Measurements from ENCODE around the gene ENOX1.

DNA sequence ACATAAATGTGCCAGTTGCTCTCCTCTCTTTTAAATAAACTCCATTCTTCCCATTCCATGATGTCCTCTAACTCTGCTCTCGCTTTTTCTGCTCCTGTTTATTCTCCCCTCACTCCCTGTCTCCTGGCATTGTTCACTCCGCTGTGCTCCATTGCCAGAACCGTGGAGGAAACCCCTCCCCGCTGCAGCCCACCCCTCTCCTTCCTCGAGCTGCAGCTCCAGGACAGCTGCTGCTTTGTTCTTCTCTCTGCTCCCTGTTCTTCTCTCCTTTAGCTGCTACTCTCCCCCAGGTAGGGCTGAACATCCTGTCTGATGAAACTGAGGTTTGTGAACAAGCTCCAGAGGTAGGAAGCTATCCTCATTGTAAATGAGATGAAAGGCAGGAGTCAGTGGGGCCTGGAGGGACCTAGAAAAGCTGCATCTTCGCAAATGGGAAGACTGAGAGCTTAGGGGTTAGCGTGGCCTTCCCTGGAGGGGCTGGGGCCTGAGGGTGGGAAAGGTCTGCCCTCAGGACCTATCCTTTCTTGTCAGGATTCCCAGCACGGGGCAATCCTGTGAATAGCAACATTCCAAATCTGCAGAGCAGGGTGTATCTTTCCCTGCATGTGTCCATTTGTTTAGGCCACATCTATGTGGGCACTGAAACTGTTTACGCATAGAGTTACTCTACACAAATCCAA, 519.7 kb downstream of the ENOX1 start:
- TF ChIP-seq POLR2A (IDR thresholded peaks at IDR 0.05; ENCODE audit: low read depth, low read length) (no peak), EZH2 (IDR thresholded peaks at IDR 0.05; ENCODE audit: borderline replicate concordance, low read depth, low read length, severe bottlenecking) (no peak), POLR2AphosphoS5 (IDR thresholded peaks at IDR 0.05; ENCODE audit: insufficient read depth, low read depth, low read length) (no peak)
- TF ChIP-seq, protein P1, sequence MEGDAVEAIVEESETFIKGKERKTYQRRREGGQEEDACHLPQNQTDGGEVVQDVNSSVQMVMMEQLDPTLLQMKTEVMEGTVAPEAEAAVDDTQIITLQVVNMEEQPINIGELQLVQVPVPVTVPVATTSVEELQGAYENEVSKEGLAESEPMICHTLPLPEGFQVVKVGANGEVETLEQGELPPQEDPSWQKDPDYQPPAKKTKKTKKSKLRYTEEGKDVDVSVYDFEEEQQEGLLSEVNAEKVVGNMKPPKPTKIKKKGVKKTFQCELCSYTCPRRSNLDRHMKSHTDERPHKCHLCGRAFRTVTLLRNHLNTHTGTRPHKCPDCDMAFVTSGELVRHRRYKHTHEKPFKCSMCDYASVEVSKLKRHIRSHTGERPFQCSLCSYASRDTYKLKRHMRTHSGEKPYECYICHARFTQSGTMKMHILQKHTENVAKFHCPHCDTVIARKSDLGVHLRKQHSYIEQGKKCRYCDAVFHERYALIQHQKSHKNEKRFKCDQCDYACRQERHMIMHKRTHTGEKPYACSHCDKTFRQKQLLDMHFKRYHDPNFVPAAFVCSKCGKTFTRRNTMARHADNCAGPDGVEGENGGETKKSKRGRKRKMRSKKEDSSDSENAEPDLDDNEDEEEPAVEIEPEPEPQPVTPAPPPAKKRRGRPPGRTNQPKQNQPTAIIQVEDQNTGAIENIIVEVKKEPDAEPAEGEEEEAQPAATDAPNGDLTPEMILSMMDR (IDR thresholded peaks at IDR 0.05; ENCODE audit: extremely low read depth in 1 of 2, insufficient read depth in 1 of 2, low read depth in 1 of 2, low read length in 2 of 2) = no peak
